Measurements from ENCODE around the gene HERC3.
A peak's percentile ranks its signal among the peaks of the same experiment; 100 is the strongest.

HERC3 gene

GRCh38 chr4:88720451-88721428, 128.5 kb downstream of the HERC3 start:
- no peak for ATAC-seq

- no peak for ATAC-seq
These were observed 130.0 kb downstream of the HERC3 start for GRCh38 chr4:88722276-88722780.

GRCh38 chr4:88722828-88723227, 130.5 kb downstream of the HERC3 start:
- ATAC-seq = no peak

- no peak for ATAC-seq
These were observed 132.1 kb downstream of the HERC3 start for GRCh38 chr4:88724406-88724805.

GRCh38 chr4:88725143-88725542, 132.9 kb downstream of the HERC3 start:
- no peak for ATAC-seq

GRCh38 chr4:88725986-88726385, 133.7 kb downstream of the HERC3 start:
- ATAC-seq = no peak

GRCh38 chr4:88728146-88728545, 135.9 kb downstream of the HERC3 start:
- ATAC-seq = no peak

GRCh38 chr4:88729146-88729760, 137.0 kb downstream of the HERC3 start:
- no peak for ATAC-seq

GRCh38 chr4:88730811-88731210, 138.5 kb downstream of the HERC3 start:
- ATAC-seq = no peak

GRCh38 chr4:88731381-88731780, 139.1 kb downstream of the HERC3 start:
- ATAC-seq = no peak

GRCh38 chr4:88732714-88733368, 140.6 kb downstream of the HERC3 start:
- no peak for ATAC-seq

GRCh38 chr4:88734403-88734949, 142.2 kb downstream of the HERC3 start:
- ATAC-seq = no peak

GRCh38 chr4:88735564-88735963, 143.3 kb downstream of the HERC3 start:
- no peak for ATAC-seq

- no peak for ATAC-seq
These were observed 144.0 kb downstream of the HERC3 start for GRCh38 chr4:88736264-88736663.

GRCh38 chr4:88737307-88737941, 145.1 kb downstream of the HERC3 start:
- peak; percentile 36 to 53 for ATAC-seq

- no peak for ATAC-seq
These were observed 145.9 kb downstream of the HERC3 start for GRCh38 chr4:88738180-88738579.

- ATAC-seq = no peak
These were observed 150.3 kb downstream of the HERC3 start for GRCh38 chr4:88742561-88742960.

GRCh38 chr4:88743696-88744095, 151.4 kb downstream of the HERC3 start:
- no peak for ATAC-seq

- ATAC-seq = no peak
These were observed 152.3 kb downstream of the HERC3 start for GRCh38 chr4:88744609-88745008.

- ATAC-seq = no peak
These were observed 152.9 kb downstream of the HERC3 start for GRCh38 chr4:88745175-88745574.

GRCh38 chr4:88745581-88746163, 153.4 kb downstream of the HERC3 start:
- ATAC-seq = no peak

- no peak for ATAC-seq
These were observed 153.9 kb downstream of the HERC3 start for GRCh38 chr4:88746206-88746605.
